IPS DF 6.9 (cell line): ENCODE measurements around the gene LAMC3.

Experiments used
- DNase-seq: peaks from one replicate; pipeline ENCODE4 v3.0.0-alpha.2; 2013; ENCODE audit warnings: low read depth, low spot score
- H3K27ac ChIP-seq: one replicate; pipeline ENCODE4 v1.5.1; 2013; ENCODE audit warnings: low read length, control low read depth
- H3K27me3 ChIP-seq: 2 replicates; pipeline ENCODE4 v1.6.1; 2013; ENCODE audit warnings: mild to moderate bottlenecking, low read length; ENCODE audit not compliant: control insufficient read depth, insufficient read depth
- H3K36me3 ChIP-seq: 2 replicates; pipeline ENCODE4 v1.6.1; 2013; ENCODE audit warnings: low read length; ENCODE audit not compliant: control insufficient read depth, insufficient read depth
- H3K4me1 ChIP-seq: 2 replicates; pipeline ENCODE4 v1.6.1; 2013; ENCODE audit warnings: low read length; ENCODE audit not compliant: control insufficient read depth, insufficient read depth
- H3K4me3 ChIP-seq: 2 replicates; pipeline ENCODE4 v1.5.1; 2013; ENCODE audit warnings: mild to moderate bottlenecking, low read length
- H3K9me3 ChIP-seq: 2 replicates; pipeline ENCODE4 v1.6.1; 2013; ENCODE audit warnings: low read length, inconsistent platforms; ENCODE audit not compliant: control insufficient read depth, insufficient read depth
- WGBS: extraction: QIAGEN DNeasy Blood & Tissue Kit; methylation state at CpG from one replicate; pipeline ENCODE4 v1.1.7; 2013; ENCODE audit warnings: mixed read lengths, missing lambda C conversion rate; ENCODE audit not compliant: insufficient read length, insufficient coverage; 5-methylcytosine and 5-hydroxymethylcytosine counted together

Gene LAMC3

GRCh38 chr9:130991778-130992681 is 16.9 kb upstream of the LAMC3 start:
- no peak overlapping the region for H3K4me3 ChIP-seq
- H3K4me1 ChIP-seq = peaks cover 4% of the 10 kb centered on the region; the same call in 1 of the 2 replicates
- no peaks in the 10 kb centered on the region for H3K27me3 ChIP-seq
- H3K27ac ChIP-seq = no peak overlapping the region
- DNase-seq = no peak
- WGBS = no CpG with 5 or more reads among the region's 20 CpGs
- H3K36me3 ChIP-seq = no peaks in the 10 kb centered on the region
- no peaks in the 10 kb centered on the region for H3K9me3 ChIP-seq

DNA sequence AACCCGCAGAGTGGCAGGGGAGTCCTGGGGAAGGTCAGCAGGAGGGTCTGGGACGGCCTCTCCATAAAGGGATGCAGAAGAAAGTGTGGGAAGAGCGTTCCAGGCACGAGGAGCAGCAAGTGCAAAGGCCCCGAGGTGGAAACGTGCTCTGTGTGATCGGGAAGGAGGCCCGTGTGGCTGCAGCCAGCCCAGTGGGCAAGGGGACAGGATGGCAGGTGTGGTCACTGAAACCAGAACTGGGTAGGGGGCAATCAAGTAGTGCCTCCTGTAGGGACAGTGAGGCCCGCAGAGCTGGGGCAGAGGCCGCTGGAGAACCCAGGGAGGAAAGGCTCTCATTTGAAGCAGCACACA is 16.3 kb upstream of the LAMC3 start:
- Histone ChIP-seq H3K4me3 (no peak overlapping the region), H3K27me3 (no peaks in the 10 kb centered on the region), H3K27ac (no peak overlapping the region), H3K9me3 (no peaks in the 10 kb centered on the region), H3K36me3 (no peaks in the 10 kb centered on the region), H3K4me1 (peaks cover 4% of the 10 kb centered on the region; the same call in 1 of the 2 replicates)
- no CpG with 5 or more reads among the region's 10 CpGs for WGBS
- DNase-seq = no peak

DNA sequence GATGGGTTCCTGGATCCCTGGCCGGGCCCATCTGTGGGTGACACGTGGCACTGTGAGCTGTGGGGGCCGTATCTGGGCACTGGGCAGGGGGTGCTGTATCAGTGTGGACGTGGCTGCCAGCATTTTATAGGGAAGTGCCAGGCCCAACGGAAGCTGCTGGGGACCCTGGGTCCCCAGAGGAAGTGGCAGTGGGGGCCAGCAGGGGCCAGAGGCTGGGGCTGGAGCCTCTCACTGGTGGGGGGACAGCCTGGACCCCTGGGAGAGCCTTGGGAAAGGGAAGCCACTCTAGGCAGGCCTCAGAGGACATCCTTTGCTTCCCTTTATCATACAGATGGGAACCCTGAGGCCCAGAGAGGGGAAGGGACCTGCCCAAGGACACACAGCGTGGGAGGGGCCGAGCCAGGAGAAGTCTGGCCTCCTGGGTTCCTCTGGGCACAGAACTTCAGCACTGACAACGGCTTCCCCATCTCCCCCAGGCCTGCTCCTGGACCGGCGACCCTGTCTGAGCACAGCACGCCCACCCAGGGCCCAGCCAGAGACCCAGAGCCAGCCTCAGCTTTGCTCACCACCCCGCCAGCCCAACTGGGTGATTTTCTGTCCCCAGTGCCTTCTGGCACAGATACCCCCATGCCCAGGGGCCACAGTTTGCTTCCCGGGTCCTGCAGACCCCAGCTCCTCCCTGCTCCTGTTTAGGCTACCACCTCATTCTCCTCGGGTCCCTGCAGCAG is 15.5 kb upstream of the LAMC3 start:
- H3K27me3 ChIP-seq = no peaks in the 10 kb centered on the region
- no CpG with 5 or more reads among the region's 14 CpGs for WGBS

GRCh38 chr9:130994135-130995085 is 14.6 kb upstream of the LAMC3 start:
- DNase-seq = no peak
- no peaks in the 10 kb centered on the region for H3K36me3 ChIP-seq
- H3K4me3 ChIP-seq = no peak overlapping the region
- H3K9me3 ChIP-seq = no peaks in the 10 kb centered on the region
- peaks cover 4% of the 10 kb centered on the region; the same call in 1 of the 2 replicates for H3K4me1 ChIP-seq
- no peaks in the 10 kb centered on the region for H3K27me3 ChIP-seq
- no CpG with 5 or more reads among the region's 6 CpGs for WGBS
- H3K27ac ChIP-seq = no peak overlapping the region

More for the DNA sequence above, 15.5 kb upstream of the LAMC3 start:
- no peaks in the 10 kb centered on the region for H3K36me3 ChIP-seq
- peaks cover 4% of the 10 kb centered on the region; the same call in 1 of the 2 replicates for H3K4me1 ChIP-seq
- H3K27ac ChIP-seq = no peak overlapping the region
- no peak overlapping the region for H3K4me3 ChIP-seq
- DNase-seq = no peak
- H3K9me3 ChIP-seq = no peaks in the 10 kb centered on the region

- WGBS = no CpG with 5 or more reads among the region's 15 CpGs
- Histone ChIP-seq H3K9me3 (no peaks in the 10 kb centered on the region), H3K4me3 (no peak overlapping the region), H3K27me3 (no peaks in the 10 kb centered on the region), H3K36me3 (no peaks in the 10 kb centered on the region), H3K27ac (no peak overlapping the region), H3K4me1 (peaks cover 4% of the 10 kb centered on the region; the same call in 1 of the 2 replicates)
- DNase-seq = no peak
Measured at GRCh38 chr9:130995086-130996011, 13.6 kb upstream of the LAMC3 start.

DNA sequence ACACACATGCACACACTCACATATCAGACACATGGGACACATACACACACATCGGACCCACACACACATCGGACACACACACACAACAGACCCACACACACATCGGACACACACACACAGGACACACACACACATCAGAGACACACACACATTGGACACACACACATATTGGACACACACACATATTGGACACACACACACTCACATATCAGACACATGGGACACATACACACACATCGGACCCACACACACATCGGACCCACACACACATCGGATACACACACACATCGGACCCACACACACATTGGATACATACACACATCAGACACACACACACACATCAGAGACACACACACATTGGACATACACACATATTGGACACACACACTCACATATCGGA is 12.8 kb upstream of the LAMC3 start:
- DNase-seq = no peak
- H3K4me1 ChIP-seq = 0 out of 2 replicates have a peak, but pooled peaks cover 1% of the 10 kb centered on the region
- no peaks in the 10 kb centered on the region for H3K9me3 ChIP-seq
- H3K36me3 ChIP-seq = no peaks in the 10 kb centered on the region
- H3K27me3 ChIP-seq = no peaks in the 10 kb centered on the region
- no CpG with 5 or more reads among the region's 8 CpGs for WGBS
- H3K4me3 ChIP-seq = no peak overlapping the region
- no peak overlapping the region for H3K27ac ChIP-seq

- no peaks in the 10 kb centered on the region for H3K36me3 ChIP-seq
- H3K27me3 ChIP-seq = no peaks in the 10 kb centered on the region
- no peak for DNase-seq
- no peak overlapping the region for H3K27ac ChIP-seq
- H3K9me3 ChIP-seq = no peaks in the 10 kb centered on the region
- no peak overlapping the region for H3K4me3 ChIP-seq
- H3K4me1 ChIP-seq = 0 out of 2 replicates have a peak, but pooled peaks cover 1% of the 10 kb centered on the region
- WGBS = no CpG with 5 or more reads among the region's 14 CpGs
Measured at GRCh38 chr9:130996676-130997394, 12.1 kb upstream of the LAMC3 start.

DNA sequence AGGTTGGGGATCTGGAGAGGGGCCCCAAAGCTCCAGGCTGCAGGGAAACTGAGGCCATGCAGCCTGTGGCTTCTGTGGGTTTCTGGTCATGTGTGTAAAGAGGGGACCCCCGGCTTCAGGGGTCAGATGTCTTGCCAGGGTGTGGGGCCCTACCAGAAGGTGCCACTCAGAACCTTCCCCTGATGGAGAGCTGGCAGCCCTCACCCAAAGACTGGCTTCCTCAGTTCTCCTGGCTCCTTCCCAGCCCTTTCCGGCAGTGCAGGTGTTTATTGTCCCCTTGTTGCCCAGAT is 11.6 kb upstream of the LAMC3 start:
- Histone ChIP-seq H3K27me3 (no peaks in the 10 kb centered on the region), H3K27ac (no peak overlapping the region), H3K4me1 (0 out of 2 replicates have a peak, but pooled peaks cover 1% of the 10 kb centered on the region), H3K9me3 (no peaks in the 10 kb centered on the region), H3K4me3 (no peak overlapping the region), H3K36me3 (no peaks in the 10 kb centered on the region)
- no CpG with 5 or more reads among the region's 2 CpGs for WGBS
- no peak for DNase-seq

DNA sequence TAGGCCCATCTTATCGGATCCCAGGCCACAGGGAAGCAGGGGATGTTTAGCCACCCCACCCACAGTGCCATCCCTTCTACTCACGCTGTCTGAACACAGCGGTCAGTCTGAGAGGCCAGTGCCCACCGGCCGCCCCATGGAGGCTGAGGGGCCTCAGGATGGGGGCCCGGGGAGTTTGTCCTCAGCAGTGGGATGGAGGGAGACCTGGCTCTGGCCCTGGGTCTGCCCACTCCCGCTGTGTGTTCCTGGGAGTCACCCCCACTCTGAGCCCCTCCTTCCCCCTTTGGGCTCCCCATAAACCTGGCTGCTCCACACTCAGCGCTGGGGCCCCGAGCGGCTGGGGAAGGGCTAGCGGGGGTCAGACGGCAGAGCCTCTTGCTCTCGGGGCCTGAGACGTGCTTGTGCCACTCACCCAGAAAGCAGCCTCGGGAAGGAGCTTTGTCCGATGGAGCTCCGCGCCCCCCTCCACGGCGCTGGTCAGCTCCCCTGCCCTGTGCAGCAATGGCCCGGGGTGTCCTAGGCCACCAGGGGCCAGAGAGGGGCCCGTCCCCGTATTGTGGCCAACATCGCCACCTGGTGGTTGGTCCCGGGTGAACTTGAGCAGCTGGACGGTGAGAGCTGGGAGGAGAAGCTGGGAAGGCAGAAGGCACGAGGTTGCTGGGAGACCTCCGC is 10.9 kb upstream of the LAMC3 start:
- Histone ChIP-seq H3K36me3 (no peaks in the 10 kb centered on the region), H3K27me3 (no peaks in the 10 kb centered on the region), H3K27ac (no peak overlapping the region), H3K9me3 (no peaks in the 10 kb centered on the region), H3K4me3 (no peak overlapping the region), H3K4me1 (0 out of 2 replicates have a peak, but pooled peaks cover 1% of the 10 kb centered on the region)
- DNase-seq = peak; percentile 84
- no CpG with 5 or more reads among the region's 28 CpGs for WGBS
